ENCODE data around the gene C17orf100. TPM values are rescaled to one million over a fixed set of nuclear protein-coding genes. Genes with fewer than 3 reads are reported as not detected.

Gene C17orf100
- total and polyA plus RNA-seq, 2 of the 13 experiments (the other 11 are each of a cell fraction or from before 2014, with no cell fraction given), result 3.6 to 8.7 TPM

- TF ChIP-seq ARID3A (IDR thresholded peaks at IDR 0.05; ENCODE audit: low read depth, low read length) (0 out of 2 replicates have a peak, but pooled peaks have one; percentile 42), JUN (CRISPR knock-in tag; IDR thresholded peaks at IDR 0.05) (no peak), HNRNPH1 (optimal IDR thresholded peaks at IDR 0.05; ENCODE audit: low read depth, low read length) (no peak), ZNF629 (CRISPR knock-in tag; conservative IDR thresholded peaks at IDR 0.05) (no peak; the same call in 1 of the 2 replicates), GLI4 (CRISPR knock-in tag; IDR thresholded peaks at IDR 0.05; ENCODE audit: borderline replicate concordance) (no peak), SP4 (CRISPR knock-in tag; IDR thresholded peaks at IDR 0.05) (no peak), MEF2D (CRISPR knock-in tag; IDR thresholded peaks at IDR 0.05) (peak; percentile 67; the same call in 1 of the 2 replicates), SNAPC2 (CRISPR knock-in tag; IDR thresholded peaks at IDR 0.05) (no peak), XRCC5 (optimal IDR thresholded peaks at IDR 0.05; ENCODE audit: low read length) (no peak), SMARCE1 (IDR thresholded peaks at IDR 0.05; ENCODE audit: borderline replicate concordance) (no peak), ATF1 (CRISPR knock-in tag; IDR thresholded peaks at IDR 0.05) (no peak), ZNF367 (CRISPR knock-in tag; IDR thresholded peaks at IDR 0.05; ENCODE audit: borderline replicate concordance) (no peak), ELF4 (CRISPR knock-in tag; IDR thresholded peaks at IDR 0.05; ENCODE audit: borderline replicate concordance) (no peak), ZNF136 (CRISPR knock-in tag; IDR thresholded peaks at IDR 0.05; ENCODE audit: low read depth) (no peak), PRDM4 (CRISPR knock-in tag; IDR thresholded peaks at IDR 0.05; ENCODE audit: borderline replicate concordance) (no peak), SRY (CRISPR knock-in tag; IDR thresholded peaks at IDR 0.05) (no peak), MAFK (conservative IDR thresholded peaks at IDR 0.05 in 1 of 2, IDR thresholded peaks at IDR 0.05 in 1 of 2; ENCODE audit: low read length in 2 of 2) (no peak), IKZF1 (IDR thresholded peaks at IDR 0.05) (no peak), ZNF496 (CRISPR knock-in tag; IDR thresholded peaks at IDR 0.05; ENCODE audit: insufficient replicate concordance) (no peak), XBP1 (CRISPR knock-in tag; IDR thresholded peaks at IDR 0.05) (no peak), REL (CRISPR knock-in tag; conservative IDR thresholded peaks at IDR 0.05) (no peak)
- TF ChIP-seq, protein P1, sequence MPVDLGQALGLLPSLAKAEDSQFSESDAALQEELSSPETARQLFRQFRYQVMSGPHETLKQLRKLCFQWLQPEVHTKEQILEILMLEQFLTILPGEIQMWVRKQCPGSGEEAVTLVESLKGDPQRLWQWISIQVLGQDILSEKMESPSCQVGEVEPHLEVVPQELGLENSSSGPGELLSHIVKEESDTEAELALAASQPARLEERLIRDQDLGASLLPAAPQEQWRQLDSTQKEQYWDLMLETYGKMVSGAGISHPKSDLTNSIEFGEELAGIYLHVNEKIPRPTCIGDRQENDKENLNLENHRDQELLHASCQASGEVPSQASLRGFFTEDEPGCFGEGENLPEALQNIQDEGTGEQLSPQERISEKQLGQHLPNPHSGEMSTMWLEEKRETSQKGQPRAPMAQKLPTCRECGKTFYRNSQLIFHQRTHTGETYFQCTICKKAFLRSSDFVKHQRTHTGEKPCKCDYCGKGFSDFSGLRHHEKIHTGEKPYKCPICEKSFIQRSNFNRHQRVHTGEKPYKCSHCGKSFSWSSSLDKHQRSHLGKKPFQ (CRISPR knock-in tag; IDR thresholded peaks at IDR 0.05; ENCODE audit: insufficient replicate concordance), result no peak
- TF ChIP-seq, protein P2, sequence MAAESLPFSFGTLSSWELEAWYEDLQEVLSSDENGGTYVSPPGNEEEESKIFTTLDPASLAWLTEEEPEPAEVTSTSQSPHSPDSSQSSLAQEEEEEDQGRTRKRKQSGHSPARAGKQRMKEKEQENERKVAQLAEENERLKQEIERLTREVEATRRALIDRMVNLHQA (CRISPR knock-in tag; IDR thresholded peaks at IDR 0.05), result no peak
- TF ChIP-seq, protein P3, sequence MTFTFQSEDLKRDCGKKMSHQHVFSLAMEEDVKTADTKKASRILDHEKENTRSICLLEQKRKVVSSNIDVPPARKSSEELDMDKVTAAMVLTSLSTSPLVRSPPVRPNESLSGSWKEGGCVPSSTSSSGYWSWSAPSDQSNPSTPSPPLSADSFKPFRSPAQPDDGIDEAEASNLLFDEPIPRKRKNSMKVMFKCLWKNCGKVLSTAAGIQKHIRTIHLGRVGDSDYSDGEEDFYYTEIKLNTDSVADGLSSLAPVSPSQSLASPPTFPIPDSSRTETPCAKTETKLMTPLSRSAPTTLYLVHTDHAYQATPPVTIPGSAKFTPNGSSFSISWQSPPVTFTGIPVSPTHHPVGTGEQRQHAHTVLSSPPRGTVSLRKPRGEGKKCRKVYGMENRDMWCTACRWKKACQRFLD (CRISPR knock-in tag; IDR thresholded peaks at IDR 0.05; ENCODE audit: borderline replicate concordance), result no peak
Observed at GRCh38 chr17:6683081-6683684, 31.6 kb downstream of the C17orf100 start (continued).
